K562 (cell line): ENCODE data around the gene RUNX1. TPM values are rescaled to one million over a fixed set of nuclear protein-coding genes. Genes with fewer than 3 reads are reported as not detected.

Source experiments
- FOXA3 ChIP-seq, 2 experiments: fragments of 450-650 bp in 1 of 2; sonication (generic) in 1 of 2; formaldehyde crosslinking; IDR thresholded peaks in 1 of 2; conservative IDR thresholded peaks in 1 of 2; 2 replicates each; pipeline versions ENCODE4 v1.4.0 to v1.8.0; 2020 to 2022; ENCODE audit warnings: mild to moderate bottlenecking in 2 of 2, missing genetic modification reagents in 1 of 2
- HIVEP1 ChIP-seq: fragments of 250-450 bp; sonication (Bioruptor Pico); IDR thresholded peaks from 2 replicates; pipeline ENCODE4 v1.4.0; 2020; ENCODE audit warnings: mild to moderate bottlenecking
- PURB ChIP-seq: sonication (generic); formaldehyde crosslinking; IDR thresholded peaks from 2 replicates; pipeline ENCODE4 v1.9.0; 2021; ENCODE audit warnings: low read depth, mild to moderate bottlenecking, missing genetic modification reagents
- SIX5 ChIP-seq, 2 experiments: IDR thresholded peaks; 2 replicates each; pipeline ENCODE4 v1.6.1; 2011; ENCODE audit warnings: low read length in 2 of 2, borderline replicate concordance in 1 of 2, low read depth in 1 of 2, mild to moderate bottlenecking in 1 of 2, moderate library complexity in 1 of 2; ENCODE audit not compliant: insufficient read depth in 1 of 2
- SMARCA4 ChIP-seq: fragments of 450-650 bp; IDR thresholded peaks from 2 replicates; pipeline ENCODE4 v1.6.1; 2016
- ZKSCAN1 ChIP-seq: fragments of 150-350 bp; IDR thresholded peaks from 2 replicates; pipeline ENCODE4 v1.6.1; 2016; ENCODE audit warnings: low read depth, low read length
- polyA plus RNA-seq, 8 experiments: library from polyadenylated mRNA; depleted of rRNA in 4 of 8; stranded (reverse) in 5 of 8; unstranded in 3 of 8; fragments of >200 nt; fragmentation: Nextera tagmentation in 2 of 8; fragmentation: Illumina TruSeq in 1 of 8; extraction: Ambion mirVana in 2 of 8; extraction: Trizol in 1 of 8; gene quantifications; 2 replicates each; pipeline versions ENCODE4 v1.2.1 to v1.2.3, GENCODE V29; 2011 to 2014; ENCODE audit warnings: inconsistent platforms in 1 of 8, missing spikeins in 1 of 8
- total RNA-seq, 7 experiments: library from RNA; depleted of rRNA in 6 of 7; stranded (reverse); fragments of >200 nt in 6 of 7; fragmentation: Illumina TruSeq in 2 of 7; extraction: Trizol in 2 of 7; gene quantifications; 2 replicates each; pipeline versions ENCODE4 v1.2.1 to v1.2.3, GENCODE V29; 2011 to 2021; ENCODE audit warnings: low replicate concordance in 1 of 7
- TF ChIP-seq, protein P1 (sequence below), 2 experiments: IDR thresholded peaks; 2 replicates each; pipeline ENCODE4 v1.6.1; 2011; ENCODE audit warnings: borderline replicate concordance in 1 of 2, control low read depth in 1 of 2, low read depth in 1 of 2, low read length in 1 of 2, mild to moderate bottlenecking in 1 of 2, mixed read lengths in 1 of 2, moderate library complexity in 1 of 2; ENCODE audit not compliant: insufficient read depth in 1 of 2, insufficient read length in 1 of 2, poor library complexity in 1 of 2, severe bottlenecking in 1 of 2; ENCODE audit errors: extremely low read depth in 1 of 2
- TF ChIP-seq, protein P2 (sequence below): fragments of 450-650 bp; IDR thresholded peaks from 2 replicates; pipeline ENCODE4 v1.6.1; 2016; ENCODE audit warnings: mild to moderate bottlenecking, moderate library complexity
- TF ChIP-seq, protein P3 (sequence below): fragments of 450-650 bp; IDR thresholded peaks from one replicate; pipeline ENCODE4 v1.6.1; 2018; ENCODE audit warnings: mild to moderate bottlenecking, moderate library complexity; ENCODE audit not compliant: partially characterized antibody
- TF ChIP-seq, protein P4 (sequence below): fragments of 450-650 bp; formaldehyde crosslinking; IDR thresholded peaks from 2 replicates; pipeline ENCODE4 v1.4.0; 2022; ENCODE audit warnings: missing genetic modification characterization

Gene RUNX1
- total and polyA plus RNA-seq, 9 of the 15 experiments (the other 6 are each of a cell fraction or from before 2014, with no cell fraction given) = 2.2 to 68.6 (median 17.8) TPM

DNA sequence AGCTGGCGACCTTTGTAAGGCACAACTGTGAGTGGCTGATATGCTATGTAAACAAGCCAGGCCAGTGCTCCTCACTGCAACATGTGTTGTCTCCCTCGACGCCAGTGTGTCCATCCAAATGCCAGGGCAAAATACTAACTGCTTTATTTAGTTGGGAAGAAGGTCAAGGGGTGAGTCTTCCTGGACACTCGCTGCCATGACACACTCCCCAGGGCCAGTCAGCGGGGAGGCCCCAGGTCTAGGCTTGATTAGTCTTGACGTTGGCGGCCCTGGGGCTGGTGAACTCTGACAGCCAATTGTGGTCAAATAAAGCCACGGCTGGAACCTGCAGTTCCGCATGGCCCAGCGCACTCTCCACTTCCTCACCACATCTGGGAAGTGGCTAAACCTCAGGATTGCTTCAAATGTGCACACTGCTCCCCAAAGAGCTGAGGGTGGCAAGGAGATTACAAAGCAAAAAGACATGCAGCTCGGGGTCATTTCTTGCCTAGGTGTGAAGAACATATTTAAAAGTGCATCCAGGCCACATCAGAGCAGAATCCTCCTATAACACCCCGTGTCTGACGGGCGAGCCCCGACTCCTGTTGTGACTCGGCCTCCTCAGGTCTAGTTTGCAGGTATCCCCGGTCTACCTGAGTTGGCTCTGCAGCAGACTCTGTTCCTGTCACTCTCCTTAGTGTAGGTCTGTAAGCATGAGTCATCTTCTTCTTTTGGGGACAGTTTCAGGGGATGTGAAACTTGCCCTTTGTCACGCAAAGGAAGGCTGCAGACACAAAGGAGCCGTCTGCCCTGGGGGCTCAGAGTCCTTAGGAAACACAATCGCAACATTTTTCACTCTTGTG lies 183.5 kb downstream of the RUNX1 start (continued):
- TF ChIP-seq, protein P1, sequence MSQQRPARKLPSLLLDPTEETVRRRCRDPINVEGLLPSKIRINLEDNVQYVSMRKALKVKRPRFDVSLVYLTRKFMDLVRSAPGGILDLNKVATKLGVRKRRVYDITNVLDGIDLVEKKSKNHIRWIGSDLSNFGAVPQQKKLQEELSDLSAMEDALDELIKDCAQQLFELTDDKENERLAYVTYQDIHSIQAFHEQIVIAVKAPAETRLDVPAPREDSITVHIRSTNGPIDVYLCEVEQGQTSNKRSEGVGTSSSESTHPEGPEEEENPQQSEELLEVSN (IDR thresholded peaks at IDR 0.05; ENCODE audit: borderline replicate concordance in 1 of 2, extremely low read depth in 1 of 2, insufficient read depth in 1 of 2, insufficient read length in 1 of 2, low read depth in 1 of 2, low read length in 1 of 2, poor library complexity in 1 of 2, severe bottlenecking in 1 of 2) = peak in 1 of 2 experiments; percentile 62
- no peak for TF ChIP-seq ZKSCAN1
- TF ChIP-seq HIVEP1 = no peak
- TF ChIP-seq FOXA3 (CRISPR knock-in tag; conservative IDR thresholded peaks at IDR 0.05 in 1 of 2, IDR thresholded peaks at IDR 0.05 in 1 of 2) = peak; percentile 97 to 100
- no peak for TF ChIP-seq SMARCA4
- TF ChIP-seq SIX5 (IDR thresholded peaks at IDR 0.05; ENCODE audit: borderline replicate concordance in 1 of 2, insufficient read depth in 1 of 2, low read depth in 1 of 2, low read length in 2 of 2) = no peak
- TF ChIP-seq, protein P2, sequence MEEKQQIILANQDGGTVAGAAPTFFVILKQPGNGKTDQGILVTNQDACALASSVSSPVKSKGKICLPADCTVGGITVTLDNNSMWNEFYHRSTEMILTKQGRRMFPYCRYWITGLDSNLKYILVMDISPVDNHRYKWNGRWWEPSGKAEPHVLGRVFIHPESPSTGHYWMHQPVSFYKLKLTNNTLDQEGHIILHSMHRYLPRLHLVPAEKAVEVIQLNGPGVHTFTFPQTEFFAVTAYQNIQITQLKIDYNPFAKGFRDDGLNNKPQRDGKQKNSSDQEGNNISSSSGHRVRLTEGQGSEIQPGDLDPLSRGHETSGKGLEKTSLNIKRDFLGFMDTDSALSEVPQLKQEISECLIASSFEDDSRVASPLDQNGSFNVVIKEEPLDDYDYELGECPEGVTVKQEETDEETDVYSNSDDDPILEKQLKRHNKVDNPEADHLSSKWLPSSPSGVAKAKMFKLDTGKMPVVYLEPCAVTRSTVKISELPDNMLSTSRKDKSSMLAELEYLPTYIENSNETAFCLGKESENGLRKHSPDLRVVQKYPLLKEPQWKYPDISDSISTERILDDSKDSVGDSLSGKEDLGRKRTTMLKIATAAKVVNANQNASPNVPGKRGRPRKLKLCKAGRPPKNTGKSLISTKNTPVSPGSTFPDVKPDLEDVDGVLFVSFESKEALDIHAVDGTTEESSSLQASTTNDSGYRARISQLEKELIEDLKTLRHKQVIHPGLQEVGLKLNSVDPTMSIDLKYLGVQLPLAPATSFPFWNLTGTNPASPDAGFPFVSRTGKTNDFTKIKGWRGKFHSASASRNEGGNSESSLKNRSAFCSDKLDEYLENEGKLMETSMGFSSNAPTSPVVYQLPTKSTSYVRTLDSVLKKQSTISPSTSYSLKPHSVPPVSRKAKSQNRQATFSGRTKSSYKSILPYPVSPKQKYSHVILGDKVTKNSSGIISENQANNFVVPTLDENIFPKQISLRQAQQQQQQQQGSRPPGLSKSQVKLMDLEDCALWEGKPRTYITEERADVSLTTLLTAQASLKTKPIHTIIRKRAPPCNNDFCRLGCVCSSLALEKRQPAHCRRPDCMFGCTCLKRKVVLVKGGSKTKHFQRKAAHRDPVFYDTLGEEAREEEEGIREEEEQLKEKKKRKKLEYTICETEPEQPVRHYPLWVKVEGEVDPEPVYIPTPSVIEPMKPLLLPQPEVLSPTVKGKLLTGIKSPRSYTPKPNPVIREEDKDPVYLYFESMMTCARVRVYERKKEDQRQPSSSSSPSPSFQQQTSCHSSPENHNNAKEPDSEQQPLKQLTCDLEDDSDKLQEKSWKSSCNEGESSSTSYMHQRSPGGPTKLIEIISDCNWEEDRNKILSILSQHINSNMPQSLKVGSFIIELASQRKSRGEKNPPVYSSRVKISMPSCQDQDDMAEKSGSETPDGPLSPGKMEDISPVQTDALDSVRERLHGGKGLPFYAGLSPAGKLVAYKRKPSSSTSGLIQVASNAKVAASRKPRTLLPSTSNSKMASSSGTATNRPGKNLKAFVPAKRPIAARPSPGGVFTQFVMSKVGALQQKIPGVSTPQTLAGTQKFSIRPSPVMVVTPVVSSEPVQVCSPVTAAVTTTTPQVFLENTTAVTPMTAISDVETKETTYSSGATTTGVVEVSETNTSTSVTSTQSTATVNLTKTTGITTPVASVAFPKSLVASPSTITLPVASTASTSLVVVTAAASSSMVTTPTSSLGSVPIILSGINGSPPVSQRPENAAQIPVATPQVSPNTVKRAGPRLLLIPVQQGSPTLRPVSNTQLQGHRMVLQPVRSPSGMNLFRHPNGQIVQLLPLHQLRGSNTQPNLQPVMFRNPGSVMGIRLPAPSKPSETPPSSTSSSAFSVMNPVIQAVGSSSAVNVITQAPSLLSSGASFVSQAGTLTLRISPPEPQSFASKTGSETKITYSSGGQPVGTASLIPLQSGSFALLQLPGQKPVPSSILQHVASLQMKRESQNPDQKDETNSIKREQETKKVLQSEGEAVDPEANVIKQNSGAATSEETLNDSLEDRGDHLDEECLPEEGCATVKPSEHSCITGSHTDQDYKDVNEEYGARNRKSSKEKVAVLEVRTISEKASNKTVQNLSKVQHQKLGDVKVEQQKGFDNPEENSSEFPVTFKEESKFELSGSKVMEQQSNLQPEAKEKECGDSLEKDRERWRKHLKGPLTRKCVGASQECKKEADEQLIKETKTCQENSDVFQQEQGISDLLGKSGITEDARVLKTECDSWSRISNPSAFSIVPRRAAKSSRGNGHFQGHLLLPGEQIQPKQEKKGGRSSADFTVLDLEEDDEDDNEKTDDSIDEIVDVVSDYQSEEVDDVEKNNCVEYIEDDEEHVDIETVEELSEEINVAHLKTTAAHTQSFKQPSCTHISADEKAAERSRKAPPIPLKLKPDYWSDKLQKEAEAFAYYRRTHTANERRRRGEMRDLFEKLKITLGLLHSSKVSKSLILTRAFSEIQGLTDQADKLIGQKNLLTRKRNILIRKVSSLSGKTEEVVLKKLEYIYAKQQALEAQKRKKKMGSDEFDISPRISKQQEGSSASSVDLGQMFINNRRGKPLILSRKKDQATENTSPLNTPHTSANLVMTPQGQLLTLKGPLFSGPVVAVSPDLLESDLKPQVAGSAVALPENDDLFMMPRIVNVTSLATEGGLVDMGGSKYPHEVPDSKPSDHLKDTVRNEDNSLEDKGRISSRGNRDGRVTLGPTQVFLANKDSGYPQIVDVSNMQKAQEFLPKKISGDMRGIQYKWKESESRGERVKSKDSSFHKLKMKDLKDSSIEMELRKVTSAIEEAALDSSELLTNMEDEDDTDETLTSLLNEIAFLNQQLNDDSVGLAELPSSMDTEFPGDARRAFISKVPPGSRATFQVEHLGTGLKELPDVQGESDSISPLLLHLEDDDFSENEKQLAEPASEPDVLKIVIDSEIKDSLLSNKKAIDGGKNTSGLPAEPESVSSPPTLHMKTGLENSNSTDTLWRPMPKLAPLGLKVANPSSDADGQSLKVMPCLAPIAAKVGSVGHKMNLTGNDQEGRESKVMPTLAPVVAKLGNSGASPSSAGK = peak; percentile 82
- no peak for TF ChIP-seq PURB (CRISPR knock-in tag)
- TF ChIP-seq, protein P3, sequence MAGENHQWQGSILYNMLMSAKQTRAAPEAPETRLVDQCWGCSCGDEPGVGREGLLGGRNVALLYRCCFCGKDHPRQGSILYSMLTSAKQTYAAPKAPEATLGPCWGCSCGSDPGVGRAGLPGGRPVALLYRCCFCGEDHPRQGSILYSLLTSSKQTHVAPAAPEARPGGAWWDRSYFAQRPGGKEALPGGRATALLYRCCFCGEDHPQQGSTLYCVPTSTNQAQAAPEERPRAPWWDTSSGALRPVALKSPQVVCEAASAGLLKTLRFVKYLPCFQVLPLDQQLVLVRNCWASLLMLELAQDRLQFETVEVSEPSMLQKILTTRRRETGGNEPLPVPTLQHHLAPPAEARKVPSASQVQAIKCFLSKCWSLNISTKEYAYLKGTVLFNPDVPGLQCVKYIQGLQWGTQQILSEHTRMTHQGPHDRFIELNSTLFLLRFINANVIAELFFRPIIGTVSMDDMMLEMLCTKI = no peak
- TF ChIP-seq, protein P4, sequence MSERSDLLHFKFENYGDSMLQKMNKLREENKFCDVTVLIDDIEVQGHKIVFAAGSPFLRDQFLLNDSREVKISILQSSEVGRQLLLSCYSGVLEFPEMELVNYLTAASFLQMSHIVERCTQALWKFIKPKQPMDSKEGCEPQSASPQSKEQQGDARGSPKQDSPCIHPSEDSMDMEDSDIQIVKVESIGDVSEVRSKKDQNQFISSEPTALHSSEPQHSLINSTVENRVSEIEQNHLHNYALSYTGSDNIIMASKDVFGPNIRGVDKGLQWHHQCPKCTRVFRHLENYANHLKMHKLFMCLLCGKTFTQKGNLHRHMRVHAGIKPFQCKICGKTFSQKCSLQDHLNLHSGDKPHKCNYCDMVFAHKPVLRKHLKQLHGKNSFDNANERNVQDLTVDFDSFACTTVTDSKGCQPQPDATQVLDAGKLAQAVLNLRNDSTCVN (CRISPR knock-in tag) = no peak
